GM21576 (cell line): ENCODE measurements around the gene FBXO38.
"Not testable (repeated sequence)": the region's sequence is repeated elsewhere in the genome, so short reads cannot be mapped to it uniquely, and the experiment has no call there.

Source experiments
- ATAC-seq: cut with Tn5 transposase; IDR thresholded peaks from one replicate; pipeline ENCODE4 v1.9.1; 2021; ENCODE audit warnings: mild to moderate bottlenecking, moderate library complexity; ENCODE audit not compliant: unreplicated experiment

The FBXO38 gene

DNA sequence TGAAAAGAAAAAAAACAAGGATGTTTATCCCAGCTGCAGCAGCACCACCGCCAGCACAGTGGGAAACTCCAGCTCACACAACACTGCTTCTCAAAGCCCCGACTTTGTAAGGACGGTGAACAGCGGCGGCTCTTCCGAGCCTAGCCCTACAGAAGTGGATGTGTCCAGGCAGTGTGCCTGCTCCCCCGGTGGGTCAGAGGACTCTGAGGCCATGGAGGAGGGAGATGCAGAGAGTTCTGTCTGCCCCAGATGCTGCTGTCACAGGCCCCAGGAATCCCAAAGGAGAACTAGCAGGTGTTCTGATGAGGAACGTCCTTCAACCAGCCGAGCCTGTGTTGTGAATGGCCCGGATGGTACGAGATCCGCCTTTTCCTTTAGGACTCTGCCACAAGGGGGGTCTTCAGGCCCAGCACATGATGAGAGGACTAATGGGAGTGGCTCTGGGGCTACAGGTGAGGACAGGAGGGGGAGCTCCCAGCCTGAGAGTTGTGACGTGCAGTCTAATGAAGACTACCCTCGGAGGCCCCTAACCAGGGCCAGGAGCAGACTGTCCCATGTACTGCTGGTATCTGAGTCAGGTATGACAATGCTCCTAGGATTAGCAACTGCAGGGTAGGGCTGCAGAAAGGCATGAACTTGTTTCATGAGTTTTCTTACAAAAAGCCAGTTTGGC lies 43.7 kb downstream of the FBXO38 start:
- ATAC-seq = no peak

DNA sequence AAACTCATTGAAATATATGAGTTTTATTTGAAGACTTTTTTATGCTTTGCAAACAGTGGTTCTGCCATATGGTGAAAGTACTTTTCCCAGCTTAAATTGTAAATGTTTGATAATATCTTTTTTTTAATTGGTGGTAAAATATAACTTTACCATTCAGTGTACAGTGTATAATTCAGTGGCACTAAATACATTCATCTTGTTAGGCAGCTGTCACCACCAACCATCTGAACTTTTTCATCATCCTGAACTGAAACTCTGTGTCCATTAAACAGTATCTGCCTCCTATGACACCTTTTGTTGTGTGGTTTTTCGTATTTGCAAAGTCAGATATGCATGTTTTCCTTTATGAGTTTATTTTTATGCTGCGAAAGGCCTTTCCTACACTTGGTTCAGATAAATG lies 45.1 kb downstream of the FBXO38 start:
- no peak for ATAC-seq

DNA sequence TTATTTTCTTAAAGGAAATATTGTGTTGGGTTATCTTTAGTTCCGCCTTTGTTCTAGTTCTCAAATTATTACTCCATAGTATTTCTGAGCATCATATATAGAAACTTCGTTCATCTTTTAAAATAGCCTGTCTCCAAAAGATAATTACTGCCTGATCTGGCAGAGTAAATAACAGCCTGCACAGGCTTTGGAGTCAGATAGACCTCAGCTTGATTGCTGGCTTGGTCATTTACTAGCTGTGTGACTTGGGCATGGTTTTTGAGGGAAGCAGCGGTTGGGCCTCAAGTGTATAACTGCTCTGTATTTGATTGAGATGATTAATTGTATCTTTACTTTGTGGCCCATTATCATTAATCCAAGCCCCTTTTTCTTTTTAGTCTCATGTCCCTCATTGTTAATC lies 50.1 kb downstream of the FBXO38 start:
- no peak for ATAC-seq

DNA sequence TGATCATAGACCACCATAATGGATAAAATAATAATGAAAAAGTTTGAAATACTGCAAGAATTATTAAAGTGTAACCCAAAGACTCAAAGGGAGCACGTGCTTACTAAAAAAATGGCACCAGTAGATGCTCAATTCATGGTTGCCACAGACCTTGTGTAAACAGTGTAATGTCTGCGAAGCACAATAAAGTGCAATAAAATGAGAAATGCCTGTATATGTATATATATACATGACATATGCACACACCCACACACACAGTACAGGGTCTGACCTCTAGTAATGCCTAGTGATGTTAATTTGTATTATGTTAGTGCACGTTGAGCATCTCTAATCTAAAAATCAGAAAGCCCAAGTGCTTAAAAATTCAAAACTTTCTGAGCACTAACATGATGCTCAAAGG lies 52.3 kb downstream of the FBXO38 start:
- no peak for ATAC-seq

DNA sequence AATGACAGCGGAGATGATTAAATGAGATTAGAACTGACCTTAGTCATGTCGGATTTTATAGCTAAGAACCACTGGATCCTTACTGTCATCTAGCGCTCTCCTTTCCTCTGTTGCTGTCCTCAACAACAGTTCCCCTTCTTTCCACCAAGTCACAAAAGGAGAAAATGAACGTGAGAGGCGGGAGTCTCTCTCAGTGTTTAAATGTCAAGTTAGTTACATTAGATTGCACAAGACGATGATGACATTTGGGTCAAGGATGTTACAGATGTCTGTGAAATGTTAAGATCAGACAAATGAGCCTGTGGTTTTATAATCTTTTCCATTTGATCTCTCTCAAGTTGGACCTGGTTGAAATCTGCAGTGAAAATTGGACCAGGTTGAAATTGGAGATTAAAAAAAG lies 53.5 kb downstream of the FBXO38 start:
- no peak for ATAC-seq

DNA sequence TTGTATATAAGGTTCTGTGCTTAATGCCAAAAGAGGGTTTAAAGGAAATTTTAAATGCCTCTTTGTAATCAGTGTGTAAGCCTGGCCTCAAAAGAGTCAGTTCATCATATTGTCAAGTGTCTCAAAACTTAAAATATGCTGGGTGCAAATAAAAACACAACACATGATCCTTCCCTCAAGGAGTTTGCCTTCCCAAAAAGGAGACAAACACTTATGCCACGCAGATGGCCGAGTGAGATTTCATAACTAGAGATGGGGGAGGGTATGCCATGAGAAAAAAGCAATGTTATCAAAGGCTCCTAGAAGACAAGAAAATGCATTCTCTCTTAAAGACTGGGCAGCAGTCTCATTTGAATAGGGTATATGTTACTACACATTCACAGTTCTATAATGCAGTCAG lies 55.2 kb downstream of the FBXO38 start:
- no peak for ATAC-seq

DNA sequence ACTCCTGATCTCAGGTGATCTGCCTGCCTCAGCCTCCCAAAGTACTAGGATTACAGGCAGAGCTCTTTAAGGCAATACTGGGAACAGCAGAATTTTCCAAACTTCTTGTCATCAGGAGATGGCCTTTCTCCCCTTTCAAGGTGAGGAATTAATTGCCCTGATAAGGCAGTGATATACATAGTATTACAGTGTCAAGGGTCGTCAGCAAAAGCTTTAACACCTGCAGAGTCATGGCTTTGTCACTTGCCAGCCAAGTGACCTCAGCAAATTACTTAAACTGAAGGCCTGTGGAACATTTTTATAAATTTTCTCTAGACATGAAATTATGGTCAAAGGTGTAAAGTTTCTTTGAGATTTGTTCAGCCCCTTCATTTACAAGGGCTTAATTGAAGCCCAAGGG lies 59.5 kb downstream of the FBXO38 start:
- ATAC-seq = no peak

DNA sequence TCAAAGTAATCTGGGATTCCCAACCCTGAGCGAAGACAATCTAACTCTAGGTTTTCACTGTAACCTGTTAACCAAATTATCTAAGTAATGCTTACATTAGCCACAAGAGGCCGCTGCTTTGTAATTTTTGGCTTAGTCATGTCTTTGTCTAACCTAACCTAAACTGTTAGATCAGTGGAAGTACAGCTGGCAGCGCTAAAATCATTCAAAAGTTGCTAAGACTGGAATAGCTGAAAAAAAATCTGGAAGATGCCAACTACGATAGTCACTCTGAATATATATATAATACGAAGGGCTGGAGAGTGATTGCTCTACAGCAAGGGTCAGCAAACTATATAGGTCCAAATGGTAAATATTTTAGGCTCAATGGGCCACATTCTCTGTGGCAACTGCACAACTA lies 60.2 kb downstream of the FBXO38 start:
- peak; percentile 95 for ATAC-seq

DNA sequence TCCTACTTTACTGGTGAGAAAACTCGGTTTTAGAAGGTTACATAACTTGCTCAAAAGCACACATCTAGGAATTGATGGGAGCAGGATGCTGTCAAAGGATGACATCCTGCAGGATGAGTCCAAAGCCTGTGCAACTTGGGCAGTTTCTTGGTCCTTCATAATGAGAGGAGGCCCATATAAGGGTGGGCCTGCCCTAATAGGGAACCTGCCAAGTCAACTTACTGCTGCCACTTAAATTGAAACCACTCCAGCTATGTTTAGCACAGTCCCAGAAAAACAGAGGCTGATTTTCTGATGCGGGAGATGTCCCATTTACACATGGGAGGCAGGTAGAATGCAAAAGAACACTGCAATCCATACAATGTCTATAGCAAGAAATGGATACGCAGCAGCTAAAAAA lies 61.8 kb downstream of the FBXO38 start:
- ATAC-seq = no peak

DNA sequence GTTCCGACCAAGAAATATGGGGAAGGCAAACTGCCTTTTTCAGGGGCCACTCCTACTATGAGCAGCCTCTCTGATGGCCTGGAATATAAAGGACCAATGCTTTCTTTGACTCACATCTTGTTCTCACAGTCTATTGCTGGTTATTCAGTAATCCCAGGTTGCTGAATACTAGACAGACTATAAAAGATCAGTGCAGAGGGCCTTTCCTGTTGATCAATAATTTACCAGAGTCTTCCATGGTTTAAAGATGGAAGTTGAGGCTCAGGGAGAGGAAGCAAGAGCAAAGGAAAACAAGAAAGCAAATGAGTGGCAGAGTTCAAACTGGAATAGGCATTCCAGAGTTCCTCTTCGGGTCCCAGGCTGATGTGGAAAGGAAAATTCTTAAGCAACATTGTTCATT lies 62.9 kb downstream of the FBXO38 start:
- ATAC-seq = no peak

DNA sequence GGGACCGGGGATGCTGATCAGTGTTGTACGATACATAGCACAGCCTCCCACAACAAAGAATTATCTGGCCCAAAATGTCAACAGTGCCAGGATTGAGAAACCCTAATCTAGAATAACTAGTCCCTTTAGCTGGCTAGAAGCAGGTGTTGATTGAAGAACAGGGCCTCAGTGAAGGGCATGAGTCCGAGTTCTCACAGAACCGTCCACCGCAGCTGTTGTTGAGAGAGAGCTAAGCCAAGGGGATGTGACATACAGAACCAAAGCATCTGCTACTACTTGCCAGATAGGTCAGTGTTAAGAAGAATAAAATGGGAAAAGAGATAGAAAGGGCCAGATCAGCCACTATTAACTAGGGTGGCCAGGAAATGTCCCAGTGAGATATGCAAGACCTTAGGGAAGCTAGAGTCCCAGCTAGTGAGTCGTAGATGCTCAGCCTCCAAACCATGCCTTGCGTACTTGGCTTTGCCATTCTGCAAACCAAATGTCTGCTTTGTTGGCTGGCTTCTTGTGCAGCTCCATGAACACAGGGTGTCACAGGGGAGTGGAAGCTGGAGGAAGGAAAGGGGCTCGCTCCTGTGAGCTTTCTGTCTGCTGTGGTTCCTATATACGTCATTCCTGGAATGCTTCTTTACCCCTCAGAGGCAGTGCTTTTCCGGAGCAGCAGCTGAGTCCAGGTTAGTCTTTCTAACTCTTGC lies 68.9 kb downstream of the FBXO38 start:
- ATAC-seq = no peak

DNA sequence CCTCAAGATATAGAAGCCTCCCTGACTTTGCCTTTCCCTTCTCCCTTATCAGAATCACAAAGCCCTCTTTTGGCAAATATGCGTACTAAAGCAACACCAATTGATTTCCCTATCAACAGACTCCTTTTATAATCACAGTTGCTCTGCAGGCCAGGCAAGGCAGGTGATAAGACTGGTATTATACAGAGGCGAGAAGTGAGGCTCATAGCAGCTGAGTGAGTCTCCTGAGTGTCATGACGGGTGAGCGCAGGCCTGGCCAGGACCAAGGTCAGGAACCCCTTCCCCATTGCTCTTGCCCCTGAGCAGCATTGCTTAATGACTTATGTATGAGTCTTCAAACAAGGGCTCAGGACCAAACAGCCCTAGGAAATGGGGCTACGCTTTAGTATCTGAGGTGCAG lies 70.8 kb downstream of the FBXO38 start:
- ATAC-seq = no peak

DNA sequence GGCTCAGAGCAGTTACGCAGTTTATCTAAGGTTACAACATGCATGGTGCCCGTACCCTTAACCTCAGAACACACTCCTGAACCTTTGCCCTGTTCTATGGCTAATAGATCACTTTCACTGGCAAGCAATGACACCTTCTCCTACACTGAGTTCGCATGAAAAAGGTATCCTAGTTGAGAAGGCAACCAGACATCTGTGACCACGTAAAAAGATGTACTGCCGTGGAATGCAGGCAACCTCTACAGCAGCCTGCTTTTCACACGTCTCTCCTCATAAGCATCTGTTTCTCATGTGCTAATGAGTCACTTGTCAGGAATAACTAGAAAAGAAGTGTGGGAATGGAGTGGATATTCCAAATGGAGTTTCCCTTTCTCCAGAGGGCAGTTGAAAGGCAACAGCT lies 71.4 kb downstream of the FBXO38 start:
- no peak for ATAC-seq

DNA sequence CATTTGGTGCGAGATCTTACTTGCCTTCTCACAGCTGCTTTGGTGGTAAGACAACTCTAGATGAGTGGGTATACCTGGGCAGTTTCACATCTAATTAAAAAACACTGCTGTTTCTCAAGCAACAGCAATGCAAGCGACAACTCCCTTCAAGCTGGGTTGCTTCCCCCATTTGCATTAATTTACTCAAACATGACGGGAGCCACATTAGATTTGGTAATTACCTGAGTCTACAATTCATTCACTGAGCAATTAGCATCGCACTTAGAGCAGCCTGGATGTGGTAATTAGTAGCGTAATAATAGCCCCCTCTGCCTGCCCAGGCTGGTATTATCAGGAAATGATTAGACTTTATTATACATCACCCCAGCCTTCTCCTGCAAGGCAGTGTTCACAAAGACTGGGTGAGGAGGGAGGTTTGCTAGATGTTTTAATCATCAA lies 73.4 kb downstream of the FBXO38 start:
- peak; percentile 76 for ATAC-seq

DNA sequence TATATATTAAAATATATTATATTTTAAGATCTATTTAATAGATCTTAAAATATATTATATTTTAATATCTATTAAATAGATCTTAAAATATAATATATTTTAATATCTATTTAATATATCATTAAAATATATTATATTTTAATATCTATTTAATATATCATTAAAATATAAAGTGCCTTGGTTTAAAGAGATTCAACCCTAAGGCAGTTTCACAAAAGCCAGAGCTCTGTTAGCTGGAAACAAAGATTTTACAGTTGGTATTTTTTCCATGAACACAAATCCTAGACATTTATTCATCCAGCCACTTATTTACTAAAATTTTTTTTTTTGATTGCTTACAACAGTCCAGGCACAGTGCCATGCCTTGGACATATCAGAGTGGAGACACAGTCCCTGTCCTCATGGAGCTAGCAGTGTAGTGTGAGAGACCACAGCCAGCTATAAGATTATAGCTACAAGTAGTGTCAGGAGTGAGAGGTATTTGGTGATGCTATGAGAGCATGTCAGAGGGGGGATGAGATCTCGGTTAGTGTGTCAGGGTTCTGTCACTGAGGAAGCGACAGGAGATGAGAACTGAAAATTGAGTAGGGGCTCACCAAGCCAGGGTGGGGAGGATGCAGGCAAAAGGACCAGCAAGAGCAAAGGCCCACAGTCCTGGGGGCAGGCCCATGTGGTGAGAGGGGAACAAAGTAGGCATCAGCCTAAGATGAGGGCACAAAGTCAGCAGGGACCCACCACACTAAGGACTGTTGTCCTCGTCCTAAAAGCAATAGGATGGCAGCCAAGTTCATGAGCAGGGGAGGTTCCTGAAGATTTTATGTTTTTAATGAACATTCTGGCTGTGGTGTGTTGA lies 74.5 kb downstream of the FBXO38 start:
- no peak for ATAC-seq

DNA sequence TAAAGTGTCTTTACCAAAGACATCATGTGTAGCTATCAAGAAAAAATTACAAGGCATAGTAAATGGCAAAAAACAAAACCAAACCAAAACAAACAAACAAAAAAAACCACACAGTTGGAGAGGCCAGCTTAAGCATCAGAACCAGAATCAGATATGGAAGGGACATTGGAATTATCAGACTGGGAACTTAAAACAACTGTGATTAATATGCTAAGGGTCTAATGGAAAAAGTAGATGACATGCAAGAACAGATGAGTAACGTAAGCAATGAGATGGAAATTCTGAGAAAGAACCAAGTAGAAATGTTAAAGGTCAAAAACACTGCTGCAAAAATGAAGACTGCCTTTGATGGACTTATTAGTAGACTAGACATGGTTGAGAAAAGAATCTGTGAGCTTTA lies 75.9 kb downstream of the FBXO38 start:
- no peak for ATAC-seq

DNA sequence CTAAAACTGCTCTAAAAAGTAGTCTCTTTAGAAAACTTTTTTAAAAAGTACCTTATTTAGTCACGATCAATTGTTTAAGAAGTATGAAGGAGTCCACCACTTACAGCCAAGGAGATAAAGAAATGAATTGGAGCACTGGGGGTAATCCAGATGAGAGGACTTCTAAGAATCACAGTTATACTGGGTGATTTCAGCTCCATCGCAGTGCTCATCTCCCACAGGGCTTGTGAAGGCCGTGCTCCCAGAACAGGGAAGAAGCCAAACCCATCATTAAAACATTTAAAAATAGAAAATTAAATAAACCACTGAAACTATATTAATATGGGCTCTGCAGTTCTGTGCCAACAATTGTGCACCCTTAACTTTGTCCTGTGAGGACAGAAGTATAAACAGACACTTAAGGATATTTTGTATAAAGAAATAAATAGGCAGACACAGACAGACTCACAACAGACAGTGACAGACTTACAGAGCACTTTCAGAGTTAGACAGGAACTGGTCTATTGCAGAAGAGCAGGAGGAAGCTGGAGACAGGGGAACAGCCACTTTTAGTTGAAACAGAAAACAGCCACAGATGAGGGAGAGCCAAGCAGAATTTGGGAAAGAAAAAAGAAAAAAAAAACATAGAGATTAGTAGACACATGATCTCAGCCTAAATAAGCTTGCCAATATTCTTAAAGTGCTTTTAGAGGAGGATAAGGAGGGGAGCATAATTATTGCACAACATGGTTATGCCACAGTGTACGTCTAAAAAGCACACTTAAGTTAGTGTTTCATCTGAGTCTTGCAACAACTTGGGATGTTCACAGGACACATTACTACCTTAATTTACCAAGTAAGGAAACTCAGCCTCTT lies 81.8 kb downstream of the FBXO38 start:
- no peak for ATAC-seq

DNA sequence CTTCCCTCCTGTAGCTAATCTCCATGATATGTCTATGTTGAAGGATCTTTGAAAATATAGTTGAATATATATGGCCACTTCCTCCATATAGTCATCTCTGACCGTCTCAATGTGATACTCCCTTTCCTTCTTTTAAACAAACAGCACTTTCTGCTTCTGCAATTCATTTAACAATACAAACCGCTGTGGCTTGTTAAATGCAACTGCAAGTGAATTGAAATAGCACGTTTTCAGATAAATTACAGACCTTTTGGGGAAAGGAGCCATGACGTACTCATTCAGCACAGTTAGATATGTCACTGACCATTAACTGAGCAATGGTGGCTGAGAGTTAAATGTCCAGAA lies 82.5 kb downstream of the FBXO38 start:
- ATAC-seq = no peak

DNA sequence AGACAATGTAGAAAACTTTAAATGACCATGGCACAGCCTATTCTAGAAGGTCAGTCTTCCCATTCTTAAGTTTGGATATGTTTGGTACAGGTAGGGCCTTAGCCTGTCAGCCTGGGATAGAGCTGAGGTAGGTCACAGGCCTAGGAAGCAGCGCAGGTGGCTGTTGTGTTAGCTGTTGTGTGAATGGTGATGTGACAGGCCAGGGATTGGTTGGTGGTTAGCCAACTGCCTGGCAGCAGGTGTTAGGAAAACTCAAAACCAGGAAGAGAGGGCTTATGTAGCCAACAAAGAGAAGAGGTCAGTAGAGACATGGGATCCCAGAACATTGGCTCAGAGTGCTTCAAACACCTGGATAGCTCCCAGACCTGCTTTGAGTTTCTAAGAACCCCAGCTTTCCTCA lies 84.2 kb downstream of the FBXO38 start:
- no peak for ATAC-seq

DNA sequence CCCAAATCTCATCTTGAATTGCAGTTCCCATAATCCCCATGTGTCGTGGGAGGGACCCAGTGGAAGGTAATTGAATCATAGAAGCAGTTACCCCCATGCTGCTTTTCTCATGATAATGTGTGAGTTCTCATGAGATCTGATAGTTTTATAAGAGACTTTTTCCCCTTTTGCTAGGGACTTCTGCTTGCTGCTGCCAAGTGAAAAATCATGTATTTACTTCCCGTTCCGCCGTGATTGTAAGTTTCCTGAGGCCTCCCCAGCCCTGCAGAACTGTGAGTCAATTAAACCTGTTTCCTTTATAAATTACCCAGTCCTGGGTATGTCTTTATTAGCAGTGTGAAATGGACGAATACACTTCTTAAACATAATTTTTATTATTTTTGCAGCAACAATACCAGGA lies 85.0 kb downstream of the FBXO38 start:
- not testable (repeated sequence) for ATAC-seq

DNA sequence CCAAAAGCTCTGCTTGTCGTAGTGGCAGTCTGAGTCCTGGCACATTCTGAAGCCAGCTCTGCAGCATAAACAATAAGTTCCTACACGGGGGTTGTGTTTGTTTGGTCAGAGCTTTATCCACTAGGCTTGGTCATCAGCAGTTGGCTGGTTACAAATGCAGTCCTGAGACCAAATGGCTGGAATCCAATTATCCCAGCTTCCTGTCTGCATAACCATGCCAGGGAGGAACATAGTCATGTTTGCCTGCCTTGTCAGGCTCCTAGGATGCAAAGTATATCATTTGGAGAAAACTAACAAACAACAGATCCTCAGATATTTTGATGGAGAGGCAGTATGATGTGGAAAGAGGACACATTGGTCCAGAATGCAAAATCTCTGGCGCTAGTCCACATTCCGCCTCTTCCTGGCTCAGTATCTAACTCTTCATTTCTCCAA lies 85.8 kb downstream of the FBXO38 start:
- no peak for ATAC-seq
